ENCODE data around the gene VIL1.

- TF ChIP-seq CTCF (conservative IDR thresholded peaks at IDR 0.05) (no peak), EZH2 (IDR thresholded peaks at IDR 0.05; ENCODE audit: low read depth) (no peak)
These were observed 29.4 kb upstream of the VIL1 start for GRCh38 chr2:218389333-218390150.
